Activated gamma-delta T cell (primary cell): ENCODE data around the gene FCN1.

ENCODE experiments used
- DNase-seq: peaks from one replicate; lab custom pipeline; 2025; lab: John Stamatoyannopoulos, UW

FCN1 gene

DNA sequence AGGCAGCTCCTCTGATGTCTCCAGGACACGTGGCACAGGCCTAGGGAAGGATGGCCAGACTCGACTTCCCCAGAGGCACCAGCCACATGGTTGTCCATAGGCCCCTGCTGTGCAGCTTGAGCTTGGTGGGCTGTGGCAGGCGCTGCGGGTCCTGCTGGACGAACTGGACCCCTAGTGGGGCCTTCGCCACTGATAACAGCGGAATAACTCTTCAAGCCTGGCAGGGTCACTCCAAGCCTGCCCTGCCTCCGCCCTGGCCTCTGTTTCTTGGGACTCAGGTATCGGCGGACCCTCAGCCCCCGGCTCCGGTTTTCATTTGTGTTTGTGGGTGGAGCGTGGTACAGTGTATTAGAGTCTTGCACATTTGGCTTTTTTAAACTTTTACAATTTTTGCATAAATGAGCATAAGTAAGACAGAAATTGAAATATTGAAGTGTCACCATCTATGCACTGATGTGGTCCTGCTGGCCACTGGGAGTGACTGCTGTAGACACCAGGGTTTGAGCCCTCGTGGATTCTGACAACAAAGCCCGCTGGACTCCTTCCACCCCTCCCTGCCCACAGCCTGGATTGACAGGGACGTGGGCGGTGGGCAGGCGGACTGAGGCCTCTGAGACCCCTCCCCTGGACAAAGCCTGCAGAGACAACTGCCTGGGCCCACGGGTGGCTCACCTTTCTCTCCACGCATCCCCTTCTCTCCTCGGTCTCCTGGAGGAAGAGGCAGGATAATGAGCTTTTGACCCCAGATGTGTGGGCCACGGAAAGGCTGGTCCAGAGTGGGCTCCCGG is 3.8 kb downstream of the FCN1 start:
- DNase-seq: no peak

DNA sequence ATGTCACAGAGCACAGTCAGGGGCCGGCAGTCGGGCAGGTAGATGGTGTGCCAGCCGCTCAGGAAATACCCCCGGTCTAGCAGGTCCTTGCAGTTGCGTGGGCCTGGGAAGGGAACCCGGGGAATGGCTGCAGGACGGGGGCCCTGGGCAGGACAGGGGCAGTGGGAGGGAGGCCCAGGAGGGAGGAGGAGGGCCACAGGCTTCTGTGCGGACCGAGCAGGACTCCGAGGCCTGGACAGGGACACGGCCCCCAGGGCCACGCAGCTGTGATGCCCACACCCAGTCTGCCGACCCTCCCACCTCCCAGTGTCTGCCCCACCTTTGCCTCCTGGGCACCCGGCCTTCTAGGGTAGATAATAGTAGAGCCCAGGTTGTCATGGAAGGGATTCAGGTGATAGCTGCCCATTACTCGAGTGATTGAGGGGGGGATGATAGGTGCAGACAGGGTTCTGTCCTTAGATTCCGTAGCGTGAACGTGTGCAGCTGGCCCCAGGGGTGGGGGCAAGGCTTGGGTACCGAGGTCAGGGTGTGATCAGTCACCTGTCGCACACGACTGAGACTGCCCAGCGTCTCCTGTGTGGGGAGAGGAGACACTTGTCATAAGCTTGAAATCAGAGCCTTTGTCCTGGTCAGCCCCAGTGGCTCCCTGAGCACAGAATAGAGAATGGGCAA is 4.5 kb downstream of the FCN1 start:
- DNase-seq: no peak

DNA sequence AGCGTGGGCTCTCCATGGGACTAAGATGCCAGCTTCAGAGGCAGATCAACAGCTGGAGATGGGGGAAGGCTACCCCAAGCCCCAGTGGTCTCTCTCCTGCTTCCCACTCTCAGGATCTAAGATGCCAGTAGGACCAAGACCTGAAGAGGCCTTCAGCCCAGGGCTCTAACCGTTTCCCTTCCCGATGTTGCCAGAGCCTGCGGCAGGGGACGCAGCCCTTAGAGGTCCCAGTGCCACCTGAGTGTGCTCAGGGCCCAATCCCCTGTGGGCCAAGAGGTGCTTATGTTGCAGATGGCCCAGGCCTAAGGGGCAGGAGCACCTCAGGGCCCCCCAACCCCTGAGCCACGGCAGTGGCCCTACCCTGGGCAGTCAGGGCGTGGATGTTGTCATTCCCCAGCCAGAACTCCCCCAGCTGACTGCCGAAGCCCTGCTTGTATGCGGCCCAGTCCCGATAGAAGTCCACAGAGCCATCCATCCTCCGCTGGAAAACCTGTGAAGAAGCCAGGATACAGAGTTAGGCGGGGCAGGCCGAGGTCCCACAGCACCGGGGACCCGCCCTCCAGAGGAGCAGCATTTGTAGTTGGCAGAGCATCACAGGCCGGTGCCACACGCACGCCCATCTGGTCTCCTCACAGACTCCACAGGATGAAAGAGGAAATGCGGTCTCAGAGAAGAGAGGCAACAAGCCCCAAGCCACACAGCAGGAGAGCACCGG is 5.4 kb downstream of the FCN1 start:
- DNase-seq: no peak

DNA sequence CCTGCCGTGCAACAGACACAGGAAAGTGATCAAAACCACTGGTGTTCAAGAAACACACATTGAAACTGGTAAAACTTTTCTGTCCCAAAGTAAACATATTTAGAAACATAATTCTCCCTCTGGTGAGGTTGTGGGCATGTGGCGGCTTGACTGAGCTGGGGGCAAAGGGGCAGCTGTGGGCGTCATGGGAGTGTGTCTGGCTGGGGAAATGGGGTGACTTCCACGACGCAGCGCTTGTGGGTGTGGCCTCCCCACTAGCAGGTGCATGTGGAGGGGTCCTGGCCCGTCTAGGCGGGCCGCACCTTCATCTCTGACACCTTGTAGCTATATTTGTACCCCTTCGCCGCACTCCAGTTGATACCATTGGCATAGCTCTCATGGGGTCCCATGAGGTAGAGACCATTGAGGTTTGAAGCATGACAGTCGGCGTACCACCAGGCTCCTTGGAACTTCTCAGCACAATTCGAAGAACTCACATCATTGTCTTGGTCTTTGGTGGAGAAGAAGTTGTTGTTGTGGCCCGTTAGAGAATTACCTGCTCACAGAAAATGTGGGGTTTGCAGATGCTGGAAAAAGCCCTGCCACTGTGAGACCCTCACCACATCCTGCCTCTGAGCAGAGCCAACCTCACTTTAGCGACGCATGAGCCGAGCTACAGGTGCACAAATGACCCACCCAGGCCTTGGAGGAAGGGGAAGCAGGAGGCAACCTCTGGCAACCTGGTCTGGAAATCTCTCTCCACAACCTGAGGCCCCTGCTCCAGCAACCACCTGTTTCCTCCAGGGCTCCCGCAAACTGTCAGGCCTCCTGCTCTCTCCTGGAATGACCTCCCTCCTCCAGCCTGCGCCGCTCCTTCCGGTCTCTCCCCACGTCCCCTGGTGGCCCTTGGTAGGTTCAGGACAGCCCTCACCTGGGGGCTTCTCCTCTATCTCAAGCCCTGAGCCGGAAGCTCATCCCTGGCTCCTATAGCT is 7.9 kb downstream of the FCN1 start:
- no peak for DNase-seq

DNA sequence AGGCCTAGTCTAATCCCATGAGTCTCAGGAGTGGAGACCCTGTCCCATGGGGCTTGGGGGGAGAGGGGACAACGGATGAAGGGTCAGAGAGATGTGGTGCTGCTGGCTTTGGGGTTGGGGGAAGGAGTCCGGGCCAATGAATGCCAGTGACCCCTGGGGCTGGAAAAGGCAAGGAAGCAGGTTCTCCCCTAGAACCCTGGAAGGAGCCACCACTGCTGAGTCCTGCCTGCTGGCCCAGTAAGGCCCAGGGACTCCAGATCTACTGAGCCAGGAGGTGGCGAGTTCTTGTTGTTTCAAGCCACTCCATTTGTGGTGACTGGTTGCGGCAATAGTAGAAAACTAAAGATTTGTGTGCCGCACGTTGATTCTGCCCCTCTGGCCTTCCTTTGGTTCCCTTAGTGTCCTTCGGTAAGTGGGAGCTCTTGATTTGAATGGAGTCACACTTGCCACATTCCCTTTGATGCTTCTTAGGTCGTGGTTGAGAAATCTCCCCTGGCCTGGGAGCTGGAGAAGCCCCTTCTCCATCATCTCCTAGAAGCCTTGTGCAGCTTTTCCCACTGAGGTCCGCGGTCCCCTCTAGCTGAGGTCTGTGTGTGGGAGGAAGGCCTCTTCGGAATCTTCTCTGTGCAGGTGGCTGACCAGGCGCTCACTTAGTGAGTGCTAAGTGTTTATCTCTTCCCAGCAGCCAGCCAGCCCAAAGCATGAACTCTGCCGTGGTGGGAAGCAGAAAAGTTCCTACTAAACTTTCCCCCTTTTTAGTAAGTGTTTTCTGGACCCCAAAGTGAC is 9.0 kb downstream of the FCN1 start:
- DNase-seq: no peak

DNA sequence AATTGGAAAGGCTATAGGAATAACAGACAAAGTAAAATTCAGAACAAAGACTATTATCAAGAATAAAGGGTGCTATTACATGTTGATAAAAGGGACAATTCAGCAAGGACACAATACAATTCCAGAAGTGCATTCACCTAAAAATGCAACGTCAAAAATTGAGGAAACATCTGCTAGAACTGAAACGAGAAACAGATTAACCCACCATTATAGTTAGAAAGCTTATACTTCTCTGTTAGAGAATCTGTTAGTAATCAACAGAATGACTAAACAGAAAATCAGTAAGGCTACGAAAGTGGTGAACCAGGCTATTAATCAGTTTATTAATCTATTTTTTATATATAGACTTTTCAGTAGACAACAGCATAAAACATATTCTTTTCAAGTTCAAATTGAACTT is 14.8 kb downstream of the FCN1 start:
- DNase-seq: no peak

DNA sequence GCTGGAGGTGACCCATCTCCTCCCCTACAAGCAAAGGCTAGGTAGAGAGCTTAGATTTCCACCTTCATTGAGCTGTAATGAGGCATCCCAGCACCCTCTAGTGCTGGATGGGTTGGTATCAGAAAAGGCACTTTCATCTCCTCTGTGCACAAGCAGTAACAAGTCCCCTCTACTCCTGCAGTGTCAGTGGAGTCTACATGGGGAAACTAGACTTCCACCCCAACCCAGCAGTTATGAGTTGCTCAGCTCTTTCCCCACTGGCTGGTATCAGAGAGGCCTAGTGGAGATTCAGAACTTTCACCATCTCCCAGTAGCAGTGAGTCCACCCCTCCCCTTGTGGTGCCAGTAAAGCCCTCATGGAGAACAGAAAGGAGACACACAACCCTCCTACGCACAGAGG is 17.9 kb downstream of the FCN1 start:
- no peak for DNase-seq

DNA sequence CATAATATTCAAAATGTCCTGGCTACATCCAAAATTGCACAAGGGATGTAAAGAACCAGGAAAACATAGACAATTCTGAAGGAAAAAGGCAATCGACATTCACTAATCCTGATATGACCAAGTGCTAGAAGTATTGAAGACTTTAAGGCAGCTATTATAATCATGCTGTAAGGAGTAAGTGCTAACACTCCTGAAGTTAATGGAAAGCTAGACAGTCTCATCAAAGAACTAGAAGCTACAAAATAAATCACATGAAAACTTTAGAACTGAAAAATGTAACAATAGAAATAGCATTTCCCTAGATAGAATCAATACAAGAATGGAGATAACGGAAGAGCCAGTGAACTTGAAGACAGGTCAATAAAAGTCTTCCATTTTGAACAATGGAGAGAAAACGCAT is 18.5 kb downstream of the FCN1 start:
- no peak for DNase-seq

DNA sequence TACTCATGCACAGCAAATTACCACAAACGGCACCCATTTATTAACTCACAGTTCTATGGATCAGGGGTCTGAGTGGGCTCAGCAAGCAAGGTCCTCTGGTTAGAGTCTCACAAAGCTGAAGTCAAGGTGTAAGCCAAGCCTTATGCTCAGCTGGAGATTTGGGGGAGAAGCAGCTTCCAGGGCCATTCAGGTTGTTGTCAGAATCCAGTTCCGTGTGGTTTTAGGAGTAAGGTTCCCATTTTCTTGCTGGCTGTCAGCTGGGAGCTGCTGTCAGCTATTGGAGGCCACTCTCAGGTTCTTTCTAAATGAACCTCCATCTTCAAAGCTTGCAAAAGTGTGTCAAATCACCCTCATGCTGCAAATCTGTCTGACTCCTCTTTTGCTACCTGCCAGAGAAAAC is 19.4 kb downstream of the FCN1 start:
- DNase-seq: no peak

DNA sequence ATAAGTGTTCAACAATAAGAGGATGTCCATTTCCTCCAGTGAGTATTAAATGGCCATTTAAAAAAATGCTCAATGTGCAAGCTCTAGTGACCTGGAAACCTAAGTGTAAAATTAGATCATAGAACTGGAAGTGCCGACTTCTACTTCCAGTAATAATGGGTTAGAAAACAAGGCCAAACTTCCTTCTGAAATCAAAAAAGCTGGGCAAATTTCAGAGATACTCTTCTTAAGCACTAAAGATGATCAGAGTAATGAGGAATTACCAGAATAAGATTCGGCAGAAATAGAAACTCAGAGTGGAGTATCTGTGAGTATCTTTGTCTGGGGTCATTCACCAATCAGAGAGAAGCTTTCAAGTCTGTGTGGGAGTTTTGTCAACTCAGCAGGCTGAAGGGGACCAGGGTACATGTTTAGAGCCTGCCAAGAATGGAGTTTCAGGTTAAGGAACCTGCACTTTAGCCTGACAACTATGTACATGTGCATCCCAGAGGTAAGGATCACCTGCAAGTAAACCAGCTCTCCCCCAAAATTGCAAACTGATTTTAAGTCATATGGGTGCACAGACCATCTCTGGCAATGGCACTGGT is 20.0 kb downstream of the FCN1 start:
- no peak for DNase-seq

DNA sequence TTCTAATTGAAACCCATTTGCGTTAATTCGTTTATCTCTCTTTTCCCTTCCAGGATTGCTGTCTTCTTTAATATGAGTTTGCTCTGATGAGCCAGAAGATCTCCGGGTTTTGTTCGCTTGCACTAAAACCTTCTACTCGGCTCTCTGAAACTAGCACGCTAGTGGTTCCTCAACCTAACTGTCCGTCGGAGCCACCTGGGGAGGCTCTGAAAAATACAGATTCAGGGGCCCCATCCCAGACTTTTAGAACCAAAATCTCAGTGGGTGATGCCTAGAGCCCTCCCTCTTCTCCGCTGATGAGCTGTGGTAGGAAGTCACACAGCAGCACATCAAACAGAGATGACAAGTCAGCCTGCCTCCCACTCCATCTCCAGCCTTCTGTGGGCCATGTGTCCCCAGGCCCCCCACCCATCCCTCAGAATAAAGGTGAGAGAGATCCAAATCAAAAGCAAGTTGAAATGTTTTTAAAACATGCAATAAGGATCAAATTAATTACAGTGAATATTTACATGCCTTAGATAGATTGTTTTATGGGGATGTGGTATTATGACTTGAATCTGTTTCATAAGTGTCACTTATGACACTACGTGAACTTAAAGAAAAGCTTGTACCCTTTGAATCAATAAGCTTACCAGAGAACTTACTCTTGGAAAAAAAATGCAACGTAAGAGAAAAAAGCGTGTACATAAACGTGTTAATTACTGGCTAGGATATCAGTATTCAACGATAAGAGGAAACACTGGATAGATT is 20.7 kb downstream of the FCN1 start:
- DNase-seq: no peak

DNA sequence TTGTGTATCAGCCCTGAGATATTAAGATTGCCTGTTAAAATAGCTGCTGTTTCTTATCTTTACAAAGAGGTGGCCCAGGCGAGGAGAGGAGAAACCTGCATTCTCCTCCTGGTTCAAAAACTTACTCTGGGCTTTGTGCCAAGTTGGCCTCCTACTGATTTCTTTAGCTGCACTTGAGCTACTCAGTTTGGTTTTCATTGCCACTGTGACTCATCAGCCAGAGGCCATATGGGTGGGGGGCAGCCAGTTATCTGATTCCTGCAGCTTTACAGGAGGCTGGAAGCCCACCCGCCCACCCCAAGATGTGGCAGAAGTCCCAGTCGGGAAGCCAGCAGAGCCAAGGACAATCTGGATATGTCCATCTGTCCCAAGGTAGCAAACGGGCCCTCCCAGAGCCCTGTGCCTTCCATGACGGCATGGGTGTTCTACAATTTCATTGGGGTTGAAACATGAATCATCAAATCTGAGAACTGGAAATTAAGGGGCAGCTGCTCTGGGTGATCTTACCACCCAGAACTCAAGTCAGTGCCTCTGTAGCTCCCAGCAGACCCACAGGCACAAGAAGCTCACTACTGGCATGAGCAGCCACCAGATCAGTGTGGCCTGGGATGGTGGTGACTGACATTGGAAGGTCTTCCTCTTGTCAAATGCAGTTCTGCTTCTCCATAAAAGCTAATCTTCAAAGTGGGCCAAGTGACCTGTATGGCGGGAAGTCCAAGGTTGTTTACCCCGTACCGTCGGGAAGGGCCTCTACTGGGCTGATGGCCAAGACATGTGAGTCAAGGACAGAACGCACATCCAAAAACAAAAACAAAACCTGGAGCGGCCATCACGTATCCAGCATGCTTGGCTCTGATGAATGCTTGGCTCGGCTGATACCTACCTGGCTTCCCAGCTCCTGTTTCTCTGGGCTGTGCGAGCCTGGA is 21.5 kb downstream of the FCN1 start:
- DNase-seq: no peak

DNA sequence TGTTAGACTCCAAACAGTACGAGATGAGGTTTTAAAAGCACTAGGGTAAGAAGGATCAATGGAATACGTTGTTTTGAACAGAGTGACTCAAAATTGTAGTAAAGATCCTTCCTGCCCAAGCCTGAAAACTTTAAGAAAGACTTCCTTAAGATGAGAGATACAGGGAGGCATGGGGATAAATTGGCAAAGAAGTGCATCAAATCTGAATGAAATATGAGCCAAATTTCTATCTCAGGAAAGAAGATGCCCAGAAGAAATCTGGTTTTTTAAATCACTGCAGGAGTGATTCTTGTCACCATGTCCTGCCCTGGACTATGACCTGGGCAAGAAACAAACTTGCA is 22.2 kb downstream of the FCN1 start:
- no peak for DNase-seq

DNA sequence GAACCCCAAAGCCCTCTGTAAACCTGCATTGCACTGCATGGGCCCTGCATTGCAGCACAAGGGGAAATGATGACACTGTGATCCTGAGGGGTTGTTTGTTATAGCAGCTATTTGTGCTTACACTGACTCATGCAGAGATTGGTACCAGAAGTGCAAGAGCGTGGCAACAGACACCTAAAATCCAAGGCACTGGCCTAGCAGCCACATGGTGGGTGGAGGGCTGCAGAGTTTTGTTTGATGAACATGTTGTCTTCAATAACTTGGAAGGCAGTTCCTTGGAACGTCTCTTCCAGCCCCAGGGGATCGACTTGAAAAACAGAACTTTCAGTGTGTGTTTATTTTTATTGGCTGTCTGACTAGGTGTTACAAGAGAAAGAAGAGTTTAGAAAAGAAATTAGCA is 22.6 kb downstream of the FCN1 start:
- DNase-seq: no peak

DNA sequence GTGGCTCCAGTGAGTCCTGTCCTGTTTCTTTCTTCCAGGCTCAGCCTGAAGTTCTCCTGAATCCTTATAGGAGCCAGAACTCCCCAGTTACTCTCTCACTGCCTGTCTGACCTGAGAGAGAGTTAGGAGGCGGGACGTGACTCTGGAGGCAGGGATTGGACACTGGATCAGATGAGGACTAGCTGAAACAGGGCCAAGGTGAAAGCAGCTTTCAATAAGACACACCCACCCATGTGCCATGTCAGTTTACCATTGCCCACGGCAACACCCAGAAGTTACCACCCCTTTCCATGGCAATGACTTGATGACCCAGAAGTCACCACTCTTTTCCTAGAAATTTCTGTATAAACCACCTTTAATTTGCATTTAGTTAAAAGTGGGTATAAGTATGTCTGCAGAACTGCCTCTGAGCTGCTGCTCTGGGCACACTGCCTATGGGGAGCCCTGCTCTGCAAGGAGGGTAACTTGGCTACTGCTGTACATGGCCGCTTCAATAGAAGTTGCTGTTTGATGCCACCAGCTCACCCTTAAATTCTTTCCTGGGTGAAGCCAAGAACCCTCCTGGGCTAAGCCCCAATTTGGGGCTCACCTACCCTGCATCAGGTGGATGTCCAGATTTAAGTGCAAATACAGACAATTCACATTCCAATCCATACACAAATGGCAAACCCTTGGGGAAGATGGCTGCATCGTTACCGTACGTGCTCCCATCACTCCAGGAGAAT is 23.4 kb downstream of the FCN1 start:
- DNase-seq: no peak

DNA sequence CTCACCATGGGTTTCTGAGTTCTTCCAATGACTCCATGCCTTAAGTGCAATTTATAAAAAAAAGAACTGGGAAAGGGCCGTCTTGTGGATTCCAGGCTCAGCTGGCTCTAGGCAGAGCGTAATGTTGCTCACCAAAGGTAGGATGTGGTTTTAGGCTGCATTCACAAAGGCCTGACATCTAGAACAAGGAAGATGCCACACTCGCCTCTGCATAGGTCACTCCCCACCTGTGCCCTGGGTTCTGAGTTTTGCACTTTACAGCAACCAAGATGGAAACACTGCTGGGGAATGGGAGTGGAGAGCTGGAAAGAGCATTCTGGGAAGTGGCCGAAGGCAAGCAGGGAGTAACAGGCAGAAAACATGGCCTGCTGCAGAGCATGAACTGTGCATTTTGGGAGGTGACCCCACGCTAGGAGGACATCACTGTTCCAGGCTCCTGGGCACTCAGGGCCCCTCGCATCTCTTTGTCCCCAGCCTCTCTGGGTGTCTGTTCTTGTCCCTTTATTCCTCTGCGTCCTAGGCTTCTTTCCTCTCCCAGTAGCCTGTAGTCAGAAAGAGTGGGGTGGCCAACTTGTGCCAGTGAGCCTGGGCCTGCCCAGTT is 24.8 kb downstream of the FCN1 start:
- DNase-seq: no peak

DNA sequence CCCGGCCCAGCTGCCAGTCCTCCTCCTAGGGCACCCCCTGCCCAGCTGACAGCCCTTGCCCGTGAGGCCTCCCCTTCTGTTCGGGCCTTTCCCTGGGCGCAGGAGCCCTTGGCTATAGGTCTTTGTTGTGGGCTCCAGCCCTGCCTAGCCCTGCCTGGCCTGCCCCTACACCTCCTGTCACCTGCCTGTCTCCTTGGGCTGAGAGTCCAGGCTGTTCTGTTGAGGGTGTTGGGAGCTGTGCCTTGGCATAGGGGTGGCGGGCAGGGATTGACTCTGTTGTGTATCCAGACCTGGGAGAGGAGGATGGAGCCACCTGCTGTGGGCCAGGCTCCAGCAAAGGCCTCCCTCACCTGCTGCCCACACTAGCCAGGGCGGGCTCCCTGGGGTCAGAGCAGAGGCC is 25.5 kb downstream of the FCN1 start:
- DNase-seq: no peak

DNA sequence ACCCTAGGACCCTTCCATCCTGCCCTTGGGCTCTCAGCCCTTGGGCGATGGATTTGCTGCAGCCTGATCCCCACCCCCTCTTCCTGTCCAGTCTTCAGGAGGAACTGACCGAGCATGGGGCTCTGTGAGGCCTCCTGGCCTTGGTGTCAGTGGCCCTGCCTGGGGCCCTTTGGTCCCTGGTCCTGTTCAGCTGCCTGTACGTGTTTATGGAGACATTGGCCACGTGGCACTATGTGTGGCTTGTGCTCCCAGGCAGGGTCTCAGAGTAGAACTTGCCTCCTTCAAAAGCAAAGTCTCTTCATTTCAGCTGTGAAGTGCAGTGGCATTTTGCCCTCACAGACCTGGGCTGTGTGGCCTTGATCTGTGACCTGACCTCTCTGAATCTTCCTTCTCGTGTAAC is 26.0 kb downstream of the FCN1 start:
- no peak for DNase-seq
